ENCODE measurements around the gene MYMX. TPM values are rescaled to one million over a fixed set of nuclear protein-coding genes. Genes with fewer than 3 reads are reported as not detected.

MYMX gene
- polyA plus RNA-seq, 2 of the 4 experiments (the other 2 are of a cell fraction), result not detected

DNA sequence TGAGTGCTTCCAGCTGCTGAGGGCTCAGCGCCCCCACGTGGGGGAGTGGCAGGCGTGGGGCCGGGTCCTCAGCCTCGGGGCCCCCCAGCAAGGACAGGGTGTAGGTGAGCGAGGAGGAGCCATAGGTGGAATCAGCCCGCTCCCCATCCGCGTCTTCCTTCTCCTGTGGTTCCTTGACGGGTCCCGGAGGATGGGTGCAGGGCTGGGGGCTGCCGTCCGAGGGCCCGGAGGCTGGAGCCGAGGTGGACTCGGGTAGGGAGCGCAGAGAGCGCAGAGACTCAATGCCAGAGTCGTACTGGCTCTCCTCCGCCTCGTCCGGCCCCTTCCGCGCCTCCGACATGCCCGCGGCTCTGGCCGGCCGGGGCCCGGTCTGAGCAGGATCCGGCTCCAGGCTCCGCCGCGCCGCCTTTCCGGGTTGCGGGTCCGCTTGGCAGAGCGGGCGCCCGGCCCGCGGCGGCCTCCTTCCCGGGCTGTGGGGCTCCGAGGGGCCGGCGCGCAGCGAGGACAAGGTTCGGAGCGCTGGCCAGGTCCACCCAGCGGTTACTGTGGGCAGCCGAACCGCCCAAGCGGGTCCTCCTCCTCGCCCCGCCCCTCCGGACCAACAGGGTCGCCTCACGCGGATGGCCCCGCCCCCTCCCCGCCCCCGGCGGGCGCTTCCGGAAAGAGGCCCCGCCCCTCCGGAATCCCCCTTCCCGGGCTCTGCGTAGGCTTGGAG lies 48.4 kb downstream of the MYMX start, which contains the start of gene NFKBIE:
Gene NFKBIE (minus strand): TSS at position 545 of the 715 bp plus-strand sequence. CDS start 205 bp downstream, at position 340.
- Histone ChIP-seq H3K27ac (peak within 1 kb of the TSS; percentile 81 to 90), H3K4me2 (peak within 1 kb of the TSS; percentile 97), H3K4me3 (peak within 1 kb of the TSS; percentile 81), H3K9me3 (no peaks in the 10 kb centered on the region), H3K4me1 (peaks cover 23% of the 10 kb centered on the region)
- FAIRE-seq (no peak), DNase-seq (ENCODE audit: low read depth in 1 of 2, low spot score in 1 of 2) (peak; percentile 80 to 84), ATAC-seq (peak; percentile 73 to 83)
- ChIA-PET CTCF (interaction anchor here (1.1 to 6.0 kb wide), 4 partner anchors 10 to 92 kb away, joined by 4 to 181 read pairs (median 6); no protein-coding TSS in a partner anchor), POLR2A (no interaction called here)
- 0% methylated on average over 17 of the region's 72 CpGs for WGBS (ENCODE audit: missing lambda C conversion rate)
- peak; percentile 56; the same call in 1 of the 2 replicates for TF ChIP-seq KDM5A (IDR thresholded peaks at IDR 0.05)
- TF ChIP-seq ZSCAN20 (CRISPR knock-in tag; IDR thresholded peaks at IDR 0.05), result no peak
- peak; percentile 9; the same call in 1 of the 3 replicates for TF ChIP-seq SMC3 (IDR thresholded peaks at IDR 0.05)
- no peak for TF ChIP-seq MYC (IDR thresholded peaks at IDR 0.05; ENCODE audit: borderline replicate concordance, low read length)
- TF ChIP-seq EHF (CRISPR knock-in tag; IDR thresholded peaks at IDR 0.05), result no peak
- TF ChIP-seq, protein P1, sequence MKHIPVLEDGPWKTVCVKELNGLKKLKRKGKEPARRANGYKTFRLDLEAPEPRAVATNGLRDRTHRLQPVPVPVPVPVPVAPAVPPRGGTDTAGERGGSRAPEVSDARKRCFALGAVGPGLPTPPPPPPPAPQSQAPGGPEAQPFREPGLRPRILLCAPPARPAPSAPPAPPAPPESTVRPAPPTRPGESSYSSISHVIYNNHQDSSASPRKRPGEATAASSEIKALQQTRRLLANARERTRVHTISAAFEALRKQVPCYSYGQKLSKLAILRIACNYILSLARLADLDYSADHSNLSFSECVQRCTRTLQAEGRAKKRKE (CRISPR knock-in tag; IDR thresholded peaks at IDR 0.05; ENCODE audit: low read depth), result no peak
- no peak for TF ChIP-seq REST (IDR thresholded peaks at IDR 0.05)
- no peak for TF ChIP-seq HEYL (CRISPR knock-in tag; IDR thresholded peaks at IDR 0.05)
- no peak for TF ChIP-seq HOXA7 (CRISPR knock-in tag; IDR thresholded peaks at IDR 0.05)
- no peak for TF ChIP-seq CEBPB (IDR thresholded peaks at IDR 0.05)
- TF ChIP-seq TFCP2L1 (CRISPR knock-in tag; IDR thresholded peaks at IDR 0.05), result no peak
- TF ChIP-seq MAFK (IDR thresholded peaks at IDR 0.05; ENCODE audit: partially characterized antibody), result no peak
- TF ChIP-seq USF2 (IDR thresholded peaks at IDR 0.05), result no peak
- no peak for TF ChIP-seq E2F6 (IDR thresholded peaks at IDR 0.05; ENCODE audit: borderline replicate concordance, low read depth)
- no peak for TF ChIP-seq FOSB (CRISPR knock-in tag; IDR thresholded peaks at IDR 0.05)
- no peak for TF ChIP-seq CHD4 (IDR thresholded peaks at IDR 0.05; ENCODE audit: borderline replicate concordance)
- TF ChIP-seq POLR2A (IDR thresholded peaks at IDR 0.05; ENCODE audit: low read length), result peak; percentile 81
- TF ChIP-seq, protein P2, sequence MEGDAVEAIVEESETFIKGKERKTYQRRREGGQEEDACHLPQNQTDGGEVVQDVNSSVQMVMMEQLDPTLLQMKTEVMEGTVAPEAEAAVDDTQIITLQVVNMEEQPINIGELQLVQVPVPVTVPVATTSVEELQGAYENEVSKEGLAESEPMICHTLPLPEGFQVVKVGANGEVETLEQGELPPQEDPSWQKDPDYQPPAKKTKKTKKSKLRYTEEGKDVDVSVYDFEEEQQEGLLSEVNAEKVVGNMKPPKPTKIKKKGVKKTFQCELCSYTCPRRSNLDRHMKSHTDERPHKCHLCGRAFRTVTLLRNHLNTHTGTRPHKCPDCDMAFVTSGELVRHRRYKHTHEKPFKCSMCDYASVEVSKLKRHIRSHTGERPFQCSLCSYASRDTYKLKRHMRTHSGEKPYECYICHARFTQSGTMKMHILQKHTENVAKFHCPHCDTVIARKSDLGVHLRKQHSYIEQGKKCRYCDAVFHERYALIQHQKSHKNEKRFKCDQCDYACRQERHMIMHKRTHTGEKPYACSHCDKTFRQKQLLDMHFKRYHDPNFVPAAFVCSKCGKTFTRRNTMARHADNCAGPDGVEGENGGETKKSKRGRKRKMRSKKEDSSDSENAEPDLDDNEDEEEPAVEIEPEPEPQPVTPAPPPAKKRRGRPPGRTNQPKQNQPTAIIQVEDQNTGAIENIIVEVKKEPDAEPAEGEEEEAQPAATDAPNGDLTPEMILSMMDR (IDR thresholded peaks at IDR 0.05), result peak; percentile 19; the same call in 2 of the 3 replicates
- peak in 1 of 2 experiments; percentile 50; a peak in 1 of 5 replicates for TF ChIP-seq JUN (IDR thresholded peaks at IDR 0.05)
- TF ChIP-seq RCOR1 (IDR thresholded peaks at IDR 0.05; ENCODE audit: low read depth, low read length), result no peak
- no peak for TF ChIP-seq NR3C1 (IDR thresholded peaks at IDR 0.05)
- no peak for TF ChIP-seq HOXB13 (CRISPR knock-in tag; IDR thresholded peaks at IDR 0.05; ENCODE audit: low read depth)
- TF ChIP-seq, protein P3, sequence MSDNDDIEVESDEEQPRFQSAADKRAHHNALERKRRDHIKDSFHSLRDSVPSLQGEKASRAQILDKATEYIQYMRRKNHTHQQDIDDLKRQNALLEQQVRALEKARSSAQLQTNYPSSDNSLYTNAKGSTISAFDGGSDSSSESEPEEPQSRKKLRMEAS (IDR thresholded peaks at IDR 0.05), result peak; percentile 38
- no peak for TF ChIP-seq NPAS2 (CRISPR knock-in tag; IDR thresholded peaks at IDR 0.05; ENCODE audit: borderline replicate concordance)
- TF ChIP-seq PHF8 (IDR thresholded peaks at IDR 0.05; ENCODE audit: borderline replicate concordance, low read depth), result peak; percentile 68; the same call in 1 of the 2 replicates
- TF ChIP-seq BHLHE40 (IDR thresholded peaks at IDR 0.05; ENCODE audit: low read depth, low read length), result no peak
- TF ChIP-seq ZNF302 (CRISPR knock-in tag; IDR thresholded peaks at IDR 0.05), result no peak
- no peak for TF ChIP-seq FOXS1 (CRISPR knock-in tag; IDR thresholded peaks at IDR 0.05)
- TF ChIP-seq RARB (CRISPR knock-in tag; IDR thresholded peaks at IDR 0.05), result no peak

All from A549 (cell line).